HEK293 (cell line): Measurements from ENCODE around the gene POP7.

Source experiments
- CTCF ChIP-seq: fragments of 450-650 bp; formaldehyde crosslinking; IDR thresholded peaks from 2 replicates; pipeline ENCODE4 v1.5.1; 2016; ENCODE audit warnings: missing biosample characterization, missing genetic modification characterization
- ZNF2 ChIP-seq: fragments of 450-650 bp; formaldehyde crosslinking; IDR thresholded peaks from 2 replicates; pipeline ENCODE4 v1.5.1; 2016; ENCODE audit warnings: missing biosample characterization, missing genetic modification characterization
- ZNF501 ChIP-seq: fragments of 450-650 bp; formaldehyde crosslinking; IDR thresholded peaks from 2 replicates; pipeline ENCODE4 v1.5.1; 2016; ENCODE audit warnings: missing biosample characterization, missing genetic modification characterization
- ZSCAN4 ChIP-seq: fragments of 450-650 bp; formaldehyde crosslinking; IDR thresholded peaks from 2 replicates; pipeline ENCODE4 v1.5.1; 2017; ENCODE audit warnings: missing biosample characterization, missing genetic modification characterization

GRCh38 chr7:100682991-100683658, 22.8 kb upstream of the POP7 start:
- TF ChIP-seq CTCF (tag by site-specific recombination) = no peak
- TF ChIP-seq ZNF501 (tag by site-specific recombination) = no peak
- TF ChIP-seq ZNF2 (tag by site-specific recombination) = no peak
- no peak for TF ChIP-seq ZSCAN4 (tag by site-specific recombination)
